Esophagus squamous epithelium (tissue), 4 donors: Measurements from ENCODE around the gene L3MBTL2.

ENCODE experiments used
- CTCF ChIP-seq, 6 experiments: fragments of 450-650 bp in 4 of 6; fragments of 200-600 bp in 2 of 6; sonication (generic) in 2 of 6; IDR thresholded peaks; one replicate each; pipeline ENCODE4 v1.5.1; 2016 to 2019; ENCODE audit warnings: antibody characterized with exemption in 6 of 6, mild to moderate bottlenecking in 4 of 6, moderate library complexity in 4 of 6
- POLR2A ChIP-seq, 4 donors: fragments of 450-650 bp; IDR thresholded peaks; one replicate each; pipeline ENCODE4 v1.6.1; 2017; ENCODE audit warnings: antibody characterized with exemption in 4 of 4, mild to moderate bottlenecking in 4 of 4, moderate library complexity in 3 of 4

GRCh38 chr22:41257696-41258095 is 52.6 kb downstream of the L3MBTL2 start:
- TF ChIP-seq CTCF (IDR thresholded peaks at IDR 0.05) = no peak
- TF ChIP-seq POLR2A (IDR thresholded peaks at IDR 0.05) = no peak
